ENCODE measurements around the gene DSEL.

The DSEL gene

GRCh38 chr18:67500522-67501205 lies 15.9 kb downstream of the DSEL start:
- no peak for DNase-seq (ENCODE audit: low read depth)

- no peak for DNase-seq (ENCODE audit: low read depth)
Observed at GRCh38 chr18:67496469-67496868, 20.1 kb downstream of the DSEL start.

GRCh38 chr18:67486534-67486933 lies 30.0 kb downstream of the DSEL start:
- DNase-seq (ENCODE audit: low read depth), result no peak

- DNase-seq (ENCODE audit: low read depth), result no peak
Observed at GRCh38 chr18:67485655-67486054, 30.9 kb downstream of the DSEL start.

- DNase-seq (ENCODE audit: low read depth), result no peak
Observed at GRCh38 chr18:67484458-67484857, 32.1 kb downstream of the DSEL start.

GRCh38 chr18:67483952-67484351 lies 32.6 kb downstream of the DSEL start:
- DNase-seq (ENCODE audit: low read depth), result no peak

- DNase-seq (ENCODE audit: low read depth), result no peak
Observed at GRCh38 chr18:67483237-67483636, 33.3 kb downstream of the DSEL start.

- no peak for DNase-seq (ENCODE audit: low read depth)
Observed at GRCh38 chr18:67478249-67478648, 38.3 kb downstream of the DSEL start.

GRCh38 chr18:67477522-67477921 lies 39.0 kb downstream of the DSEL start:
- DNase-seq (ENCODE audit: low read depth), result no peak

- DNase-seq (ENCODE audit: low read depth), result no peak
Observed at GRCh38 chr18:67476585-67476984, 39.9 kb downstream of the DSEL start.

- no peak for DNase-seq (ENCODE audit: low read depth)
Observed at GRCh38 chr18:67475673-67476072, 40.8 kb downstream of the DSEL start.

- DNase-seq (ENCODE audit: low read depth), result no peak
Observed at GRCh38 chr18:67468038-67468437, 48.5 kb downstream of the DSEL start.

GRCh38 chr18:67467188-67467587 lies 49.3 kb downstream of the DSEL start:
- no peak for DNase-seq (ENCODE audit: low read depth)

GRCh38 chr18:67464499-67464898 lies 52.0 kb downstream of the DSEL start:
- DNase-seq (ENCODE audit: low read depth), result no peak

- no peak for DNase-seq (ENCODE audit: low read depth)
Observed at GRCh38 chr18:67463829-67464228, 52.7 kb downstream of the DSEL start.

- DNase-seq (ENCODE audit: low read depth), result no peak
Observed at GRCh38 chr18:67456711-67457110, 59.8 kb downstream of the DSEL start.
